Fibroblast of pulmonary artery (primary cell): ENCODE measurements around the gene SLC6A7.

Source experiments
- DNase-seq: peaks from one replicate; pipeline ENCODE4 v3.0.0-alpha.2; 2010; ENCODE audit warnings: low read depth
- H3K4me3 ChIP-seq: replicated peaks from 2 replicates; pipeline ENCODE4 v1.5.1; 2011; ENCODE audit warnings: low read depth, mild to moderate bottlenecking, control low read depth, low read length, moderate library complexity
- CTCF ChIP-seq: IDR thresholded peaks from 2 replicates; pipeline ENCODE4 v1.5.1; 2011; ENCODE audit warnings: mild to moderate bottlenecking, control low read depth, low read length, inconsistent platforms; ENCODE audit errors: missing control alignments

SLC6A7 gene

DNA sequence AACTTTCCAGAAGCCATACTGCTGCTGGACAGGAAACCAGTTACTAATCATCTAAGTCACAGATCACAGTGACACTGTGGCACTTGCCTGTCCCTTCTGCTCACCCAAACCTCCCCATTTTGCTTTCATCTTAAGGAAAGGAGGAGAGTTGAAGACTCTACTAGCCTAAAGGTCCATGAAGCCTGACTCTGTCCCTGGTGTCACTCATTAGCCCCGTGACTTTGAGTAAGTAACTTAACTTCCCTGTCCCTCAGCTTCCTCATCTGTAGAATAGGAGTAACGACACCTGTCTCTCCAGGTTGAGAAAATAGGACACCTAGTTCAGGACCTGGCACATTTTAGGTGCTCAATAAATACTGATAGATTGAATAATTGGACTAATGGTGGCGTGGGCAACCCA, 536 bp upstream of the SLC6A7 start:
- no peak for TF ChIP-seq CTCF
- no peak for DNase-seq
- no peak overlapping the region for H3K4me3 ChIP-seq

- no peak for DNase-seq
- H3K4me3 ChIP-seq: no peak overlapping the region
- TF ChIP-seq CTCF: no peak
Observed at GRCh38 chr5:150190503-150190979, 679 bp downstream of the SLC6A7 start.

- TF ChIP-seq CTCF: no peak
- no peak for DNase-seq
- no peak overlapping the region for H3K4me3 ChIP-seq
Observed at GRCh38 chr5:150190987-150191386, 1.1 kb downstream of the SLC6A7 start.

- no peak for TF ChIP-seq CTCF
- DNase-seq: no peak
- H3K4me3 ChIP-seq: no peak overlapping the region
Observed at GRCh38 chr5:150192462-150192861, 2.6 kb downstream of the SLC6A7 start.

GRCh38 chr5:150195736-150196485, 6.0 kb downstream of the SLC6A7 start:
- no peak overlapping the region for H3K4me3 ChIP-seq
- no peak for DNase-seq
- no peak for TF ChIP-seq CTCF

- no peak for TF ChIP-seq CTCF
- H3K4me3 ChIP-seq: no peak overlapping the region
- DNase-seq: no peak
Observed at GRCh38 chr5:150196514-150196913, 6.7 kb downstream of the SLC6A7 start.

GRCh38 chr5:150196986-150197385, 7.1 kb downstream of the SLC6A7 start:
- no peak overlapping the region for H3K4me3 ChIP-seq
- no peak for DNase-seq
- no peak for TF ChIP-seq CTCF
